Spleen (tissue), 7 donors: ENCODE data around the gene ABCA4.

ENCODE experiments used
- CTCF ChIP-seq, 11 experiments: fragments of 200-600 bp in 7 of 11; fragments of 450-650 bp in 4 of 11; sonication (generic) in 4 of 11; IDR thresholded peaks in 8 of 11; conservative IDR thresholded peaks in 3 of 11; 1 replicate in 7 of 11; 2 replicates in 4 of 11; pipeline versions ENCODE4 v1.4.0 to v1.8.0; 2016 to 2021; ENCODE audit warnings: antibody characterized with exemption in 11 of 11, inconsistent platforms in 4 of 11, mild to moderate bottlenecking in 1 of 11
- POLR2A ChIP-seq, 3 donors: fragments of 450-650 bp; IDR thresholded peaks; one replicate each; pipeline ENCODE4 v1.5.1; 2017; ENCODE audit warnings: antibody characterized with exemption in 3 of 3, mild to moderate bottlenecking in 1 of 3
- POLR2AphosphoS5 ChIP-seq, 3 donors: sonication (generic); formaldehyde crosslinking; IDR thresholded peaks; one replicate each; pipeline ENCODE4 v1.5.1; 2017; ENCODE audit warnings: antibody characterized with exemption in 3 of 3
- donor health status: DM: no; HTN: no; CAD: no; lungs with moderate emphysema.
- donor health status: DM: no; HTN: no; CAD: no.
- donor health status: DM: no; HTN: no; CAD: no.

- TF ChIP-seq CTCF (IDR thresholded peaks at IDR 0.05 in 8 of 11, conservative IDR thresholded peaks at IDR 0.05 in 3 of 11) (no peak), POLR2AphosphoS5 (IDR thresholded peaks at IDR 0.05) (no peak), POLR2A (IDR thresholded peaks at IDR 0.05) (no peak)
Observed at GRCh38 chr1:94026619-94027380, 94.1 kb downstream of the ABCA4 start.
